Ishikawa (cell line): Measurements from ENCODE around the gene FTO.

Source experiments
- CEBPB ChIP-seq: IDR thresholded peaks from 2 replicates; pipeline ENCODE4 v1.6.1; 2012
- CREB1 ChIP-seq: IDR thresholded peaks from 2 replicates; pipeline ENCODE4 v1.6.1; 2012; ENCODE audit warnings: low read depth
- EGR1 ChIP-seq: IDR thresholded peaks from 2 replicates; pipeline ENCODE4 v1.6.1; 2012
- EP300 ChIP-seq: IDR thresholded peaks from 2 replicates; pipeline ENCODE4 v1.6.1; 2012; ENCODE audit warnings: borderline replicate concordance
- FOXM1 ChIP-seq: IDR thresholded peaks from 2 replicates; pipeline ENCODE4 v1.6.1; 2012; ENCODE audit warnings: low read depth, borderline replicate concordance
- NFIC ChIP-seq: IDR thresholded peaks from 2 replicates; pipeline ENCODE4 v1.6.1; 2012
- RAD21 ChIP-seq: IDR thresholded peaks from 2 replicates; pipeline ENCODE4 v1.6.1; 2012; ENCODE audit warnings: low read depth
- TAF1 ChIP-seq: IDR thresholded peaks from 2 replicates; pipeline ENCODE4 v1.6.1; 2012; ENCODE audit warnings: low read depth, mild to moderate bottlenecking
- TCF12 ChIP-seq: IDR thresholded peaks from 2 replicates; pipeline ENCODE4 v1.6.1; 2012; ENCODE audit warnings: low read depth
- TEAD4 ChIP-seq: IDR thresholded peaks from 2 replicates; pipeline ENCODE4 v1.6.1; 2012
- YY1 ChIP-seq: IDR thresholded peaks from 2 replicates; pipeline ENCODE4 v1.6.1; 2012; ENCODE audit warnings: low read depth
- ZBTB7A ChIP-seq: IDR thresholded peaks from 2 replicates; pipeline ENCODE4 v1.6.1; 2012; ENCODE audit warnings: low read depth
- TF ChIP-seq, protein P1 (sequence below): IDR thresholded peaks from 2 replicates; pipeline ENCODE4 v1.6.1; 2012
- TF ChIP-seq, protein P2 (sequence below): IDR thresholded peaks from 2 replicates; pipeline ENCODE4 v1.6.1; 2012; ENCODE audit warnings: low read depth, mild to moderate bottlenecking
- TF ChIP-seq, protein P3 (sequence below): IDR thresholded peaks from 2 replicates; pipeline ENCODE4 v1.6.1; 2012

The FTO gene

DNA sequence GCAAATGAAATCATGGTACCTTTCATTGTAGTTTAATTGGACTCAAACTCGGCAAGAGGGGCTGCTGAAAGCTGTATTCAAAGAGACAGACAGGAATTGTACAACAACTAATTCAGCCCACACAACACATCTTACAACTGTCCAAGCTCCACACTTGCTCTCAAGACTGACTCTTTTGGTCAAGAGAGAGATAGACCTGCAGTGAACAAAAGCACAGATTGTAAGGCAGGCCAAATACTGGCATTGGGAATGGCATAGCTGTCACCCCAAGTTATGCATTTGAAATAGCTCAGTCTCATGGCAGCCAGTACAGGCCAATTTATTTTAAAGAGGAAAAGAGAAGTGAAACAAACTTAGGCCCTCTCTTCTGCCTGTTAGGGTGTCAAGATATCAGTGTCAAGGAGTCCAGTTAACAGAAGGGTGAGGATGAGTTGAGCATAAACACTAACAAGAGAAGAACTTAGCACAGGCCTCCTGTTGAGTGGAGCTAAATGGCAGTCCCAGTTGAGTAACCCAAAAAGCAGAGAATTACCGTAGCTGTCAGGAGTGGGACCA is 366.9 kb downstream of the FTO start:
- TF ChIP-seq EP300, result no peak
- TF ChIP-seq FOXM1, result no peak
- TF ChIP-seq YY1, result no peak
- TF ChIP-seq NFIC, result no peak
- TF ChIP-seq ZBTB7A, result no peak
- TF ChIP-seq, protein P1, sequence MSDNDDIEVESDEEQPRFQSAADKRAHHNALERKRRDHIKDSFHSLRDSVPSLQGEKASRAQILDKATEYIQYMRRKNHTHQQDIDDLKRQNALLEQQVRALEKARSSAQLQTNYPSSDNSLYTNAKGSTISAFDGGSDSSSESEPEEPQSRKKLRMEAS, result no peak
- no peak for TF ChIP-seq TCF12
- TF ChIP-seq, protein P2, sequence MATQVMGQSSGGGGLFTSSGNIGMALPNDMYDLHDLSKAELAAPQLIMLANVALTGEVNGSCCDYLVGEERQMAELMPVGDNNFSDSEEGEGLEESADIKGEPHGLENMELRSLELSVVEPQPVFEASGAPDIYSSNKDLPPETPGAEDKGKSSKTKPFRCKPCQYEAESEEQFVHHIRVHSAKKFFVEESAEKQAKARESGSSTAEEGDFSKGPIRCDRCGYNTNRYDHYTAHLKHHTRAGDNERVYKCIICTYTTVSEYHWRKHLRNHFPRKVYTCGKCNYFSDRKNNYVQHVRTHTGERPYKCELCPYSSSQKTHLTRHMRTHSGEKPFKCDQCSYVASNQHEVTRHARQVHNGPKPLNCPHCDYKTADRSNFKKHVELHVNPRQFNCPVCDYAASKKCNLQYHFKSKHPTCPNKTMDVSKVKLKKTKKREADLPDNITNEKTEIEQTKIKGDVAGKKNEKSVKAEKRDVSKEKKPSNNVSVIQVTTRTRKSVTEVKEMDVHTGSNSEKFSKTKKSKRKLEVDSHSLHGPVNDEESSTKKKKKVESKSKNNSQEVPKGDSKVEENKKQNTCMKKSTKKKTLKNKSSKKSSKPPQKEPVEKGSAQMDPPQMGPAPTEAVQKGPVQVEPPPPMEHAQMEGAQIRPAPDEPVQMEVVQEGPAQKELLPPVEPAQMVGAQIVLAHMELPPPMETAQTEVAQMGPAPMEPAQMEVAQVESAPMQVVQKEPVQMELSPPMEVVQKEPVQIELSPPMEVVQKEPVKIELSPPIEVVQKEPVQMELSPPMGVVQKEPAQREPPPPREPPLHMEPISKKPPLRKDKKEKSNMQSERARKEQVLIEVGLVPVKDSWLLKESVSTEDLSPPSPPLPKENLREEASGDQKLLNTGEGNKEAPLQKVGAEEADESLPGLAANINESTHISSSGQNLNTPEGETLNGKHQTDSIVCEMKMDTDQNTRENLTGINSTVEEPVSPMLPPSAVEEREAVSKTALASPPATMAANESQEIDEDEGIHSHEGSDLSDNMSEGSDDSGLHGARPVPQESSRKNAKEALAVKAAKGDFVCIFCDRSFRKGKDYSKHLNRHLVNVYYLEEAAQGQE, result no peak
- TF ChIP-seq CREB1, result no peak
- TF ChIP-seq TAF1, result no peak
- TF ChIP-seq, protein P3, sequence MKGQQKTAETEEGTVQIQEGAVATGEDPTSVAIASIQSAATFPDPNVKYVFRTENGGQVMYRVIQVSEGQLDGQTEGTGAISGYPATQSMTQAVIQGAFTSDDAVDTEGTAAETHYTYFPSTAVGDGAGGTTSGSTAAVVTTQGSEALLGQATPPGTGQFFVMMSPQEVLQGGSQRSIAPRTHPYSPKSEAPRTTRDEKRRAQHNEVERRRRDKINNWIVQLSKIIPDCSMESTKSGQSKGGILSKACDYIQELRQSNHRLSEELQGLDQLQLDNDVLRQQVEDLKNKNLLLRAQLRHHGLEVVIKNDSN, result no peak
- no peak for TF ChIP-seq CEBPB
- no peak for TF ChIP-seq TEAD4
- no peak for TF ChIP-seq RAD21
- TF ChIP-seq EGR1, result no peak

DNA sequence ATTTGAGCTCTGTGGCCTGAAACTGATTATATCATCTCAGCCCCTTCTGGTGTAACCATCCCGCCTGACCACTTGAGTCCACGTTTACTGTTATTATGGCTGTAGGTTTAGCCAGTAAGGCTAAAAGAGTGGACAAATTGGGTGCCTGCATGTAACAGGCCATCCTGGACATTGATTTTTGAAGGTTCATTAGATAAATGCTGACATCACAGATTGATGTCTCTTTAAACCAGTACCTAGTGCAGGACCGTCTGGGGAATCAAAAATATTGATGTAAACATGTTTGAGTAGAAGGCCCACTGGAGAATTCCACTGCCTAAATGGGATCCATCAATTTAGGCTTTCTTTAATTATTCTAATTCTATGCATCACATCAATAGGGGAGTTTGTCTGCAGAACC is 367.6 kb downstream of the FTO start:
- TF ChIP-seq EGR1, result no peak
- no peak for TF ChIP-seq CREB1
- no peak for TF ChIP-seq TAF1
- TF ChIP-seq YY1, result no peak

DNA sequence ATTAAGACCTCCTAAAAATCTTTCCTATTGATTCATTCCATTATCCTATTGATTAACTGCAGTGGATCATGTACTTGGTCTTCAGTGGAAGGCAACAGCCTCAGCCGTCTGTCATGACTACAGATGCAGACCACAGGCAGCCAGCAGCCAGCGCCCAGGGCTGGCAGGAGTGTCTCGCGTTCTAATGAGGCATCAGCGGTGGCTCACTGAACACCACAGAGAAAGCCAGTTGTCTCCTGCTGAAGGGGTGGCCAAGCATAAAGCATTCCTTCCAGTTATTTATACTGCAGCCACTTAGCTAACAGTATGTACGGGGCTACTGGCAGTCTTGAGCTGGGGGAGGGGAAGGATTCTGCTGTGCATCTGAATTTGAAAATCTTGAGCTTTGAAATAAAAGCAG is 368.3 kb downstream of the FTO start:
- no peak for TF ChIP-seq FOXM1
- TF ChIP-seq, protein P3, result no peak
- no peak for TF ChIP-seq EP300
- TF ChIP-seq CREB1, result no peak
- TF ChIP-seq TEAD4, result no peak
- TF ChIP-seq EGR1, result no peak

DNA sequence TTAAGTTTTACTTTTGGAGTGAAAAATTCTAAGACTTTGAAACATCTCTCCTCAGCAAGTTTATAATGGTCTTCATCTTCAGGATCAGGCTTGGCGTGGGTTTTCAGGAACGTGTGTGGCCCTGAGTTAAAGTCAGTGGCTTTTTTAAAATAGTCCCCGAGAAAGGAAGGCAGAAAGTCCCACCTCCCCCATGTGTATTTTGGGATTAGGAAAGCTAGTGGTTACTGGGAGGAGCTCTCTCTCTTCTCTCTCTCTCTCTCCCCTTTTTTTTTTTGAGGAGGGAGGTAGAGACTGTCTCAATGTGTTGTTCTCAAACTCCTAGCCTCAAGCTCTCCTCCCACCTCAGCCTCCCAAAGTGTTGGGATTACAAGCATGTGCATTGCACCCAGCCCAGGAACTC is 369.4 kb downstream of the FTO start:
- TF ChIP-seq ZBTB7A (no peak), RAD21 (no peak), TAF1 (no peak), FOXM1 (no peak), EGR1 (no peak), YY1 (no peak), CEBPB (no peak)
- TF ChIP-seq, protein P2, result no peak
- TF ChIP-seq, protein P1, result no peak

DNA sequence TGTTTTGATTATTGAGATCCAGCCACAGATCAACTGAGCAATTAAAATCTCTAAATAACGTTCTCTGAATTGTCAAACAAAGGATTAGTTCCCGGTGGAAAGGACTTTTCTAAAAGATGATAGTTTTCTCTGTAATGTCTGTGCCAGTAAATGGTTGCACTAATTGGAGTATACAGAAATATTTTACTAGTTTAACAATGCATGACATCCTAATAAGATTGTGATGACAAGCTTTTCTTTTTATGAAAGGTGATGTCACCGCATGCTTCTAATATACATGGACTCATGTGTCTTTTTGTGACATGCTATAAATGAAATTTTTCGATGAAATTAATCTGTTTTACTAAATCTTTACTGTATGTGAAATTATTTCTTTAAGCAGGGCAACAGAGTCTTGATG is 371.5 kb downstream of the FTO start:
- TF ChIP-seq RAD21 (no peak), FOXM1 (no peak), NFIC (no peak), CEBPB (no peak), TEAD4 (no peak), EP300 (no peak), TCF12 (no peak), ZBTB7A (no peak), CREB1 (no peak), EGR1 (no peak), TAF1 (no peak), YY1 (no peak)
- TF ChIP-seq, protein P1, result no peak
- TF ChIP-seq, protein P3, result no peak
- TF ChIP-seq, protein P2, result no peak
